ENCODE measurements around the gene ULK4. TPM values are rescaled to one million over a fixed set of nuclear protein-coding genes. Genes with fewer than 3 reads are reported as not detected.

The ULK4 gene
- total and polyA plus RNA-seq, 2 of the 4 experiments (the other 2 are of a cell fraction) = 2.7 to 5.0 TPM

- Histone ChIP-seq H3K79me1 (ENCODE audit: low read depth in 1 of 2, low read length in 2 of 2) (no peaks in the 10 kb centered on the region), H2BK120ac (ENCODE audit: low read depth, low read length) (no peak overlapping the region), H3K36me3 (ENCODE audit: control insufficient read depth, insufficient read depth, low read length) (no peaks in the 10 kb centered on the region), H3K14ac (replicated peaks; ENCODE audit: low read depth, low read length) (no peak overlapping the region), H3K4me3 (ENCODE audit: insufficient read depth, low read depth, low read length) (no peak overlapping the region), H2BK15ac (ENCODE audit: low read depth, low read length) (no peak overlapping the region), H3K4ac (ENCODE audit: low read depth, low read length) (no peak overlapping the region), H2BK20ac (ENCODE audit: low read depth, low read length) (no peak overlapping the region), H3K9ac (ENCODE audit: low read depth, low read length) (no peak overlapping the region), H3K4me1 (ENCODE audit: control insufficient read depth, insufficient read depth, low read length) (no peaks in the 10 kb centered on the region), H2AK9ac (replicated peaks; ENCODE audit: low read depth, low read length, poor library complexity) (no peak overlapping the region), H3K9me1 (ENCODE audit: insufficient read depth, low read length) (no peaks in the 10 kb centered on the region), H4K20me1 (ENCODE audit: insufficient read depth, low read length) (no peaks in the 10 kb centered on the region), H3K56ac (ENCODE audit: extremely low read depth, insufficient read depth, low read length) (no peak overlapping the region), H3K23ac (ENCODE audit: low read depth, low read length) (no peak overlapping the region), H2AFZ (replicated peaks; ENCODE audit: low read length, poor library complexity) (no peak overlapping the region), H4K8ac (ENCODE audit: low read depth in 2 of 2, low read length in 2 of 2) (no peak overlapping the region), H4K5ac (ENCODE audit: low read depth, low read length) (no peak overlapping the region), H3K27me3 (ENCODE audit: control insufficient read depth, insufficient read depth, low read length) (no peaks in the 10 kb centered on the region), H3K4me2 (ENCODE audit: low read depth, low read length) (no peak overlapping the region), H3K9me3 (ENCODE audit: control insufficient read depth, insufficient read depth, low read length) (no peaks in the 10 kb centered on the region), H3K27ac (ENCODE audit: insufficient read depth, low read length) (no peak overlapping the region), H2BK5ac (ENCODE audit: low read depth, low read length, poor library complexity, severe bottlenecking) (no peak overlapping the region), H3K18ac (ENCODE audit: low read depth, low read length) (no peak overlapping the region), H2AK5ac (ENCODE audit: low read depth, low read length) (no peak overlapping the region), H4K91ac (ENCODE audit: insufficient read depth, low read depth, low read length) (no peak overlapping the region)
- dilution Hi-C loops (cut with HindIII; ENCODE audit: low sequenced_read_pairs, unreplicated experiment) = no loop called here
- no TSS peak for BruUV-seq (replicated peaks)
- TF ChIP-seq CTCF (conservative IDR thresholded peaks at IDR 0.05; ENCODE audit: low read depth, low read length) = no peak
- TF ChIP-seq USF2 (IDR thresholded peaks at IDR 0.05; ENCODE audit: low read depth, low read length) = no peak
- no peak for TF ChIP-seq RFX5 (IDR thresholded peaks at IDR 0.05; ENCODE audit: low read depth, low read length)
- TF ChIP-seq RCOR1 (IDR thresholded peaks at IDR 0.05; ENCODE audit: insufficient replicate concordance, low read length) = no peak
- TF ChIP-seq NFE2L2 (IDR thresholded peaks at IDR 0.05; ENCODE audit: low read depth, low read length) = no peak
- CTCF ChIA-PET = no interaction called here
- in situ Hi-C loops (cut with MboI; ENCODE audit: low sequenced_read_pairs) = no loop called here
- WGBS, 2 experiments (ENCODE audit: extremely low coverage in 2 of 2, insufficient read length in 1 of 2) = no CpG with 5 or more reads among the region's 2 CpGs
- POLR2A ChIA-PET (ENCODE audit: unreplicated experiment) = no interaction called here
- no peak for ATAC-seq (ENCODE audit: low read depth)
- DNase-seq = no peak
- intact Hi-C loops (cut with micrococcal nuclease) = no loop called here
These were observed 479.8 kb downstream of the ULK4 start for GRCh38 chr3:41482134-41482533.
